Measurements from ENCODE around the gene EFCAB7.

EFCAB7 gene

GRCh38 chr1:63516629-63517028, 6.7 kb upstream of the EFCAB7 start:
- Histone ChIP-seq H4K20me1 (ENCODE audit: insufficient read depth, low read length) (no peaks in the 10 kb centered on the region), H3K4me2 (ENCODE audit: low read length) (no peak overlapping the region), H3K9me3 (ENCODE audit: insufficient read depth, low read length) (no peaks in the 10 kb centered on the region), H3K4me3 (ENCODE audit: low read length) (no peak overlapping the region), H3K9ac (ENCODE audit: low read length) (no peak overlapping the region), H3K27ac (ENCODE audit: low read length) (no peak overlapping the region), H3K79me2 (ENCODE audit: low read length) (peaks cover 10% of the 10 kb centered on the region), H3K36me3 (replicated peaks; ENCODE audit: low read depth, low read length) (no peaks in the 10 kb centered on the region), H3K27me3 (ENCODE audit: low read depth, low read length) (no peaks in the 10 kb centered on the region), H3K4me1 (ENCODE audit: low read length) (no peaks in the 10 kb centered on the region), H2AFZ (ENCODE audit: low read depth, low read length) (no peak overlapping the region)
- TF ChIP-seq EZH2phosphoT487 (IDR thresholded peaks at IDR 0.05; ENCODE audit: low read depth), result no peak
- TF ChIP-seq CTCF (IDR thresholded peaks at IDR 0.05; ENCODE audit: low read depth, low read length), result no peak

GRCh38 chr1:63523738-63524137, 413 bp downstream of the EFCAB7 start:
- peak overlapping the region; percentile 79 for H3K4me2 ChIP-seq (ENCODE audit: low read length)
- H3K27ac ChIP-seq (ENCODE audit: low read length), result peak overlapping the region; percentile 84
- no peaks in the 10 kb centered on the region for H3K9me3 ChIP-seq (ENCODE audit: insufficient read depth, low read length)
- H3K4me3 ChIP-seq (ENCODE audit: low read length), result peak overlapping the region; percentile 86
- TF ChIP-seq EZH2phosphoT487 (IDR thresholded peaks at IDR 0.05; ENCODE audit: low read depth) (no peak), CTCF (IDR thresholded peaks at IDR 0.05; ENCODE audit: low read depth, low read length) (no peak)
- no peaks in the 10 kb centered on the region for H4K20me1 ChIP-seq (ENCODE audit: insufficient read depth, low read length)
- H3K36me3 ChIP-seq (replicated peaks; ENCODE audit: low read depth, low read length), result no peaks in the 10 kb centered on the region
- H2AFZ ChIP-seq (ENCODE audit: low read depth, low read length), result peak overlapping the region; percentile 81
- no peaks in the 10 kb centered on the region for H3K27me3 ChIP-seq (ENCODE audit: low read depth, low read length)
- H3K79me2 ChIP-seq (ENCODE audit: low read length), result peaks cover 35% of the 10 kb centered on the region
- H3K4me1 ChIP-seq (ENCODE audit: low read length), result peaks cover 14% of the 10 kb centered on the region
- H3K9ac ChIP-seq (ENCODE audit: low read length), result peak overlapping the region; percentile 82

- Histone ChIP-seq H3K36me3 (replicated peaks; ENCODE audit: low read depth, low read length) (no peaks in the 10 kb centered on the region), H3K4me3 (ENCODE audit: low read length) (peak overlapping the region; percentile 86), H2AFZ (ENCODE audit: low read depth, low read length) (peak overlapping the region; percentile 81; the same call in 1 of the 2 replicates), H3K79me2 (ENCODE audit: low read length) (peaks cover 35% of the 10 kb centered on the region), H3K9me3 (ENCODE audit: insufficient read depth, low read length) (no peaks in the 10 kb centered on the region), H3K27me3 (ENCODE audit: low read depth, low read length) (no peaks in the 10 kb centered on the region), H4K20me1 (ENCODE audit: insufficient read depth, low read length) (no peaks in the 10 kb centered on the region), H3K4me2 (ENCODE audit: low read length) (peak overlapping the region; percentile 79), H3K9ac (ENCODE audit: low read length) (peak overlapping the region; percentile 82), H3K27ac (ENCODE audit: low read length) (no peak overlapping the region), H3K4me1 (ENCODE audit: low read length) (peaks cover 14% of the 10 kb centered on the region)
- TF ChIP-seq CTCF (IDR thresholded peaks at IDR 0.05; ENCODE audit: low read depth, low read length) (no peak), EZH2phosphoT487 (IDR thresholded peaks at IDR 0.05; ENCODE audit: low read depth) (no peak)
Observed at GRCh38 chr1:63524201-63524600, 876 bp downstream of the EFCAB7 start.

- Histone ChIP-seq H3K36me3 (replicated peaks; ENCODE audit: low read depth, low read length) (no peaks in the 10 kb centered on the region), H2AFZ (ENCODE audit: low read depth, low read length) (no peak overlapping the region), H3K9ac (ENCODE audit: low read length) (no peak overlapping the region), H3K4me2 (ENCODE audit: low read length) (no peak overlapping the region), H3K4me1 (ENCODE audit: low read length) (no peaks in the 10 kb centered on the region), H3K4me3 (ENCODE audit: low read length) (no peak overlapping the region), H3K27ac (ENCODE audit: low read length) (no peak overlapping the region), H3K79me2 (ENCODE audit: low read length) (no peaks in the 10 kb centered on the region), H3K27me3 (ENCODE audit: low read depth, low read length) (no peaks in the 10 kb centered on the region), H3K9me3 (ENCODE audit: insufficient read depth, low read length) (no peaks in the 10 kb centered on the region), H4K20me1 (ENCODE audit: insufficient read depth, low read length) (no peaks in the 10 kb centered on the region)
- TF ChIP-seq EZH2phosphoT487 (IDR thresholded peaks at IDR 0.05; ENCODE audit: low read depth), result no peak
- TF ChIP-seq CTCF (IDR thresholded peaks at IDR 0.05; ENCODE audit: low read depth, low read length), result no peak
Observed at GRCh38 chr1:63532727-63533126, 9.4 kb downstream of the EFCAB7 start.

All from OCI-LY3 (cell line).